ENCODE results near the gene ZNF764. TPM values are rescaled to one million over a fixed set of nuclear protein-coding genes. Genes with fewer than 3 reads are reported as not detected.

Gene ZNF764
- total and polyA plus RNA-seq, 9 of the 15 experiments (the other 6 are each of a cell fraction or from before 2014, with no cell fraction given): 0.69 to 10.1 (median 4.1) TPM

DNA sequence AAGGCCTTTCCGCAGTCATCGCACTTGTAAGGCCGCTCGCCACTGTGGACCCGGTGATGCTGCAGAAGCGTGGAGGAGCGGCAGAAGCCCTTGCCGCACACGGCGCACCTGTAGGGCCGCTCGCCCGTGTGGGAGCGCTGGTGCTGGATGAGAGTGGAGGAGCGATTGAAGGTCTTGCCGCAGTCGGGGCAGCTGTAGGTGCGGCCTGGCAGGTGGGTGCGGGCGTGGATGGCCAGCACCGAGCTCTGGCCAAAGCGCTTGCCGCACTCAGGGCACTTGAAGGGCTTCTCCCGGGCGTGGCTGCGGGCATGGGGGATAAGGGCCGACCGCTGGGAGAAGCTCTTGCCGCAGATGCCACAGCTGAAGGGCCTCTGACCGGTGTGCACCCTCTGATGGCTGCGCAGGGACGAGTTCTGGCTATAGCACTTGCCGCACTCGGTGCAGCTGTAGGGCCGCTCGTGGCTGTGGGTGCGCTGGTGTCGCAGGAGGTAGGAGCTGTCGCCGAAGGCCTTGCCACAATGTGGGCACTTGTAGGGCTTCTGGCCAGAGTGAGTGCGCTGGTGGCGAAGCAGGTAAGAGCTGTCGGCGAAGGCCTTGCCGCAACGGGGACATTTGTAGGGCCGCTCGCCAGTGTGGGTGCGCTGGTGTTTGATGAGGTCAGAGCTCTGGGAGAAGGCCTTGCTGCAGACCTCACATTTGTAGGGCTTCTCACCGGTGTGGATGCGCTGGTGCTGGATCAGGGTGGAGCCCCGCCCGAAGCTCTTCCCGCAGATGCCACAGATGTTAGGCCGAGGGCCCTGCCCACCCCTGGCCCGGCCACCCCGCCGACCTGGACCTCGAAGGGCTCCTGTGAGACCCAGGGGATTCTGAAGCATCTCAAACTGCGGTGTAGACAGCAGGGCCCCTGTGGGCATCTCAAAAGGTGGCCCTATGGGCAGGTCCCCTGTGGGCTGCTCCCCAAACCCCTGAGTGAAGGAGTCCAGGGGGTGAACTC is 33.3 kb downstream of the ZNF764 start (continued):
- TF ChIP-seq, protein P1, sequence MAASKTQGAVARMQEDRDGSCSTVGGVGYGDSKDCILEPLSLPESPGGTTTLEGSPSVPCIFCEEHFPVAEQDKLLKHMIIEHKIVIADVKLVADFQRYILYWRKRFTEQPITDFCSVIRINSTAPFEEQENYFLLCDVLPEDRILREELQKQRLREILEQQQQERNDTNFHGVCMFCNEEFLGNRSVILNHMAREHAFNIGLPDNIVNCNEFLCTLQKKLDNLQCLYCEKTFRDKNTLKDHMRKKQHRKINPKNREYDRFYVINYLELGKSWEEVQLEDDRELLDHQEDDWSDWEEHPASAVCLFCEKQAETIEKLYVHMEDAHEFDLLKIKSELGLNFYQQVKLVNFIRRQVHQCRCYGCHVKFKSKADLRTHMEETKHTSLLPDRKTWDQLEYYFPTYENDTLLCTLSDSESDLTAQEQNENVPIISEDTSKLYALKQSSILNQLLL (CRISPR knock-in tag; IDR thresholded peaks at IDR 0.05; ENCODE audit: borderline replicate concordance): no peak
- no peak for TF ChIP-seq GABPB2 (CRISPR knock-in tag; conservative IDR thresholded peaks at IDR 0.05)
- TF ChIP-seq, protein P2, sequence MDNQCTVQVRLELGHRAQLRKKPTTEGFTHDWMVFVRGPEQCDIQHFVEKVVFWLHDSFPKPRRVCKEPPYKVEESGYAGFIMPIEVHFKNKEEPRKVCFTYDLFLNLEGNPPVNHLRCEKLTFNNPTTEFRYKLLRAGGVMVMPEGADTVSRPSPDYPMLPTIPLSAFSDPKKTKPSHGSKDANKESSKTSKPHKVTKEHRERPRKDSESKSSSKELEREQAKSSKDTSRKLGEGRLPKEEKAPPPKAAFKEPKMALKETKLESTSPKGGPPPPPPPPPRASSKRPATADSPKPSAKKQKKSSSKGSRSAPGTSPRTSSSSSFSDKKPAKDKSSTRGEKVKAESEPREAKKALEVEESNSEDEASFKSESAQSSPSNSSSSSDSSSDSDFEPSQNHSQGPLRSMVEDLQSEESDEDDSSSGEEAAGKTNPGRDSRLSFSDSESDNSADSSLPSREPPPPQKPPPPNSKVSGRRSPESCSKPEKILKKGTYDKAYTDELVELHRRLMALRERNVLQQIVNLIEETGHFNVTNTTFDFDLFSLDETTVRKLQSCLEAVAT (IDR thresholded peaks at IDR 0.05): peak in 1 of 2 experiments; percentile 61; a peak in 1 of 4 replicates
- TF ChIP-seq CC2D1A (IDR thresholded peaks at IDR 0.05): no peak
- no peak for TF ChIP-seq ZNF57 (CRISPR knock-in tag; IDR thresholded peaks at IDR 0.05)
- no peak for TF ChIP-seq ZNF644 (tag; IDR thresholded peaks at IDR 0.05; ENCODE audit: low read depth)
- TF ChIP-seq HNRNPL (IDR thresholded peaks at IDR 0.05; ENCODE audit: low read depth, low read length): peak; percentile 40; the same call in 1 of the 2 replicates
- TF ChIP-seq ETV6 (IDR thresholded peaks at IDR 0.05; ENCODE audit: borderline replicate concordance in 1 of 2, low read depth in 2 of 2, low read length in 1 of 2): no peak
- no peak for TF ChIP-seq ETV6 (CRISPR knock-in tag; IDR thresholded peaks at IDR 0.05; ENCODE audit: borderline replicate concordance)
- 0 out of 2 replicates have a peak, but pooled peaks have one; percentile 10 for TF ChIP-seq RNF2 (IDR thresholded peaks at IDR 0.05)
- 0 out of 2 replicates have a peak, but pooled peaks have one; percentile 13 for TF ChIP-seq MTA3 (IDR thresholded peaks at IDR 0.05; ENCODE audit: borderline replicate concordance)
- no peak for TF ChIP-seq FOXK1 (CRISPR knock-in tag; IDR thresholded peaks at IDR 0.05; ENCODE audit: borderline replicate concordance)
- TF ChIP-seq KLF13 (tag; IDR thresholded peaks at IDR 0.05; ENCODE audit: borderline replicate concordance, low read depth): no peak
- TF ChIP-seq TBL1XR1 (IDR thresholded peaks at IDR 0.05; ENCODE audit: low read length in 2 of 2): no peak
- TF ChIP-seq ZBTB26 (CRISPR knock-in tag; IDR thresholded peaks at IDR 0.05): no peak
- no peak for TF ChIP-seq HLTF (IDR thresholded peaks at IDR 0.05)
- TF ChIP-seq RB1 (IDR thresholded peaks at IDR 0.05; ENCODE audit: low read depth): no peak
- no peak for TF ChIP-seq EP300 (IDR thresholded peaks at IDR 0.05; ENCODE audit: low read length)
- TF ChIP-seq, protein P3, sequence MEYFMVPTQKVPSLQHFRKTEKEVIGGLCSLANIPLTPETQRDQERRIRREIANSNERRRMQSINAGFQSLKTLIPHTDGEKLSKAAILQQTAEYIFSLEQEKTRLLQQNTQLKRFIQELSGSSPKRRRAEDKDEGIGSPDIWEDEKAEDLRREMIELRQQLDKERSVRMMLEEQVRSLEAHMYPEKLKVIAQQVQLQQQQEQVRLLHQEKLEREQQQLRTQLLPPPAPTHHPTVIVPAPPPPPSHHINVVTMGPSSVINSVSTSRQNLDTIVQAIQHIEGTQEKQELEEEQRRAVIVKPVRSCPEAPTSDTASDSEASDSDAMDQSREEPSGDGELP (CRISPR knock-in tag; IDR thresholded peaks at IDR 0.05; ENCODE audit: borderline replicate concordance): 0 out of 2 replicates have a peak, but pooled peaks have one; percentile 44
- TF ChIP-seq ZFX (CRISPR knock-in tag; IDR thresholded peaks at IDR 0.05): peak; percentile 33; the same call in 1 of the 2 replicates
- no peak; the same call in 1 of the 2 replicates for TF ChIP-seq POLR2AphosphoS2 (IDR thresholded peaks at IDR 0.05; ENCODE audit: low read length)

All from K562 (cell line).